SJSA1 (cell line): ENCODE data around the gene SIGLEC9. TPM values are rescaled to one million over a fixed set of nuclear protein-coding genes. Genes with fewer than 3 reads are reported as not detected.
"Not testable (repeated sequence)": the region's sequence is repeated elsewhere in the genome, so short reads cannot be mapped to it uniquely, and the experiment has no call there.

Experiments
- DNase-seq, 2 experiments: peaks; one replicate each; pipeline ENCODE4 v3.0.0-alpha.2; 2015 to 2020; ENCODE audit warnings: low spot score in 2 of 2, low read depth in 1 of 2
- H3K27ac ChIP-seq: fragments of 250-450 bp; sonication (Bioruptor Pico); 2 replicates; pipeline ENCODE4 v1.5.1; 2020; ENCODE audit warnings: mild to moderate bottlenecking, moderate library complexity
- H3K27me3 ChIP-seq: fragments of 250-450 bp; sonication (Bioruptor Pico); replicated peaks from 2 replicates; pipeline ENCODE4 v1.5.1; 2020; ENCODE audit warnings: mild to moderate bottlenecking, moderate library complexity
- H3K36me3 ChIP-seq: fragments of 250-450 bp; sonication (Bioruptor Pico); 2 replicates; pipeline ENCODE4 v1.5.1; 2020; ENCODE audit warnings: mild to moderate bottlenecking
- H3K4me1 ChIP-seq: fragments of 250-450 bp; sonication (Bioruptor Pico); replicated peaks from 2 replicates; pipeline ENCODE4 v1.6.1; 2021; ENCODE audit warnings: mild to moderate bottlenecking
- H3K4me3 ChIP-seq: fragments of 250-450 bp; sonication (Bioruptor Pico); 2 replicates; pipeline ENCODE4 v1.5.1; 2020; ENCODE audit warnings: mild to moderate bottlenecking
- H3K9me3 ChIP-seq: fragments of 250-450 bp; sonication (Bioruptor Pico); replicated peaks from 2 replicates; pipeline ENCODE4 v1.5.1; 2020; ENCODE audit warnings: mild to moderate bottlenecking
- total RNA-seq: library from RNA; depleted of rRNA; stranded (reverse); fragments of >200 nt; shearing (Covaris generic); gene quantifications from 2 replicates; pipeline ENCODE4 v1.2.3, GENCODE V29; 2014

Gene SIGLEC9
- total RNA-seq, 1 experiment from 2014 or later, result not detected

DNA sequence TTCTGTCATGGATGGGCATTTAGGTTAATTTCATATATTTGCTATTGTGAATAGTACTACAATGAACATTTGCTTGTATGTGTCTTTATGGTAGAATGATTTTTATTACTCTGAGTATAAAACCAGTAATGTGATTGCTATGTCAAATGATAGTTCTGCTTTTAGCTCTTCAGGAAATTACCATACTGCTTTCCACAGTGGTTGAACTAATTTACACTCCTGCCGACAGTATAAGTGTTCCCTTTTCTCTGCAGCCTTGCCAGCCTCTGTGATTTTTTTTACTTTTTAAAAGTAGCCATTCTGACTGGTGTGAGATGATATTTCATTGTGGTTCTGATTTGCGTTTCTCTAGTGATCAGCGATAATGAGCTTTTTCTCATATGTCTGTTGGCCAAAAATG, 23.9 kb downstream of the SIGLEC9 start:
- Histone ChIP-seq H3K27me3 (peaks cover 4% of the 10 kb centered on the region), H3K4me3 (no peak overlapping the region), H3K4me1 (no peaks in the 10 kb centered on the region), H3K27ac (no peak overlapping the region), H3K9me3 (no peaks in the 10 kb centered on the region), H3K36me3 (no peaks in the 10 kb centered on the region)
- no peak for DNase-seq

DNA sequence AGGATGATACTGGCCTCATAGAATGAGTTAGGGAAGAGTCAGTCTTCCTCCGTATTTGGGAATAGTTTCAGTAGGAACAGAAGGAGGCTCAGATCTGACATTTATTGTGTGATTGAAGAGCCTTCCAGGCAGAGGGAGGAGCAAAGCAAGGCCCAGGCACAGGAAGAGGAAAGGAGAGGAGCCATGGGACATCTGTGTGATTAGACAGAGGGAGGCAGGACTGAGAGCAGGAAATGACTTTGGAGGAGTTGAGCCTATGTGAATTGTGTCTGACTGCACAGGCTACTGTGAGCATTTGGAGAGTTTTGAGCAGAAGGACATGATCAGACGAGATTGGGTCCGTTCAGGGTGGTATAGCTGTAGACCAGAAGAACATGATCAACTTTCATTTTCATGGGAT, 25.9 kb downstream of the SIGLEC9 start:
- no peak overlapping the region for H3K4me3 ChIP-seq
- no peaks in the 10 kb centered on the region for H3K36me3 ChIP-seq
- DNase-seq, result no peak
- H3K27ac ChIP-seq, result no peak overlapping the region
- H3K9me3 ChIP-seq, result no peaks in the 10 kb centered on the region
- H3K27me3 ChIP-seq, result peaks cover 2% of the 10 kb centered on the region; the same call in 1 of the 2 replicates
- H3K4me1 ChIP-seq, result no peaks in the 10 kb centered on the region

DNA sequence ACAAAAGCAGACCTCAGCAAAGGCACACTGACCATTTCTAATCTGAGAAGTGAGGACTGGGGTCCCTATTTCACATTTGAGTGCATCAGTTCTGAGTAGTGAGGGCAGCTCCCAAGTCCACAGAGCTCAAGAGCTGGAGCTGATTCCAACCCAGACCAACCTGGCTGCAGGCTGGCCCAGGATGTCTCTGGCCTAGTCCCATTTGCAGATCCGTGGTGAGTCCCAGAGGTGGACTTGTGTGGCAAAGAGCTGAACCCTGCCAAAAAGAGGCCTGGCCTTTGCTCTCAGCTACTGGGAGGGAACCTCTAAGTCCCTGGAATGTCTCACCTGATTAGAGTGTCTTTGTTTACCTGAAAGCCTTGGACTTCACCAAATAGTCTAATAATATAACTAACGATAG, 32.0 kb downstream of the SIGLEC9 start:
- Histone ChIP-seq H3K36me3 (no peaks in the 10 kb centered on the region), H3K4me1 (no peaks in the 10 kb centered on the region), H3K4me3 (no peak overlapping the region), H3K27ac (no peak overlapping the region), H3K27me3 (peaks cover 2% of the 10 kb centered on the region), H3K9me3 (no peaks in the 10 kb centered on the region)
- no peak for DNase-seq

- Histone ChIP-seq H3K27me3 (peaks cover 2% of the 10 kb centered on the region), H3K4me1 (no peaks in the 10 kb centered on the region), H3K9me3 (no peaks in the 10 kb centered on the region), H3K27ac (no peak overlapping the region), H3K36me3 (no peaks in the 10 kb centered on the region), H3K4me3 (no peak overlapping the region)
- no peak for DNase-seq
Observed at GRCh38 chr19:51157265-51157664, 32.6 kb downstream of the SIGLEC9 start.

DNA sequence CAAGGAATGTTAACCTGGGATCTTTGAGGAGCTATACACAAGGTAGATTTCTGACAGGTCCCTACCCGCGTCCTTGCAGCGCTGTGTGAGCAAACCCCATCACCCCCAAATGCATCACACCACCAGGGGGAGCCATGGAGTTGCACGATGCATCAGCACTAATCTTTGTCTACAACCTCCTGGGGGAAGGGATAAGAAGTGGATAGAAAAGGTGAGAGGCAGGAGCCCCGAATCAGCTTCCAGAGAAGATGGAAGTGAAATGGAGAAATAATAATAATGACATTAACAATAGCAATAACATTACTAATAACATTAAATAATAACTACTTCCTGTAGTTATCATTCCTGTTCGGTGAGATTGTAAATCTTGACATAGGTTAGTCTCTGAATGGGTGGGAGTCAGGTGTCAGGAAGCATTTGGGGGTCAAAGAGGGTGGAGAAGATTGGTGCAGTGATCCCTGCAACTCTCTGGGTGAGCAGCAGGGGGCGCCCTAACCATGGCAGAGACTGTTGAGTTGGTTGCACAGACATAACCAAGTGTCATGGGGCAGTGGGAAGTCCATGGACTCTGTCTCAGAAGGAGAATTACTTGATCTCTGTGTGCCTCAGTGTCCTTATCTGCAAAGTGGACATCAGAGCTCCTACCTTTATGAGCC, 33.9 kb downstream of the SIGLEC9 start:
- Histone ChIP-seq H3K4me1 (no peaks in the 10 kb centered on the region), H3K4me3 (no peak overlapping the region), H3K27me3 (peaks cover 5% of the 10 kb centered on the region), H3K36me3 (no peaks in the 10 kb centered on the region), H3K27ac (no peak overlapping the region), H3K9me3 (no peaks in the 10 kb centered on the region)
- DNase-seq, result peak in 1 of 2 experiments; percentile 5

DNA sequence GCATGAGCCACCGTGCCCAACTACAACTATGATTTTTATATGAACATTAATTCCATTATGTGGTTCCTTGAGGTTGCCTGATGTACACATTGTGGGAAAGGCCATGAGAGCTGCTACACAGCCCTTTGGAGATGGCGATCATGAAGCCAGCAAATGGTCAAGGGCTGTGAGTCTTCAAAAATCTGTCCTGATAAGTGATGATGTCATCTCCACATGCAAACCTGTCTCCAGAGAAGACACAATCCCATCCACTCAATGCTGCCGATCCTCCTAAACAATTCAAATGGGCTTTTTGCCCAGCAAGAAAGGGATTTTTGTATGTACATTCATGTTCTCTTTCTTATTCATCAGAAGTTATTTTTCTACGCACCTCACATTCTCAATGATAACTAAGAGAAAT, 35.0 kb downstream of the SIGLEC9 start:
- no peak for DNase-seq
- H3K27ac ChIP-seq, result no peak overlapping the region
- no peaks in the 10 kb centered on the region for H3K4me1 ChIP-seq
- peaks cover 10% of the 10 kb centered on the region for H3K27me3 ChIP-seq
- H3K36me3 ChIP-seq, result no peaks in the 10 kb centered on the region
- no peaks in the 10 kb centered on the region for H3K9me3 ChIP-seq
- H3K4me3 ChIP-seq, result no peak overlapping the region

GRCh38 chr19:51161266-51161665, 36.6 kb downstream of the SIGLEC9 start:
- H3K4me3 ChIP-seq, result no peak overlapping the region
- peaks cover 16% of the 10 kb centered on the region for H3K27me3 ChIP-seq
- no peaks in the 10 kb centered on the region for H3K36me3 ChIP-seq
- DNase-seq, result no peak
- H3K27ac ChIP-seq, result no peak overlapping the region
- no peaks in the 10 kb centered on the region for H3K4me1 ChIP-seq
- no peaks in the 10 kb centered on the region for H3K9me3 ChIP-seq

GRCh38 chr19:51161867-51162496, 37.3 kb downstream of the SIGLEC9 start:
- H3K27ac ChIP-seq, result no peak overlapping the region
- DNase-seq, result no peak
- no peaks in the 10 kb centered on the region for H3K36me3 ChIP-seq
- no peaks in the 10 kb centered on the region for H3K9me3 ChIP-seq
- no peak overlapping the region for H3K4me3 ChIP-seq
- H3K4me1 ChIP-seq, result no peaks in the 10 kb centered on the region
- H3K27me3 ChIP-seq, result peaks cover 19% of the 10 kb centered on the region

DNA sequence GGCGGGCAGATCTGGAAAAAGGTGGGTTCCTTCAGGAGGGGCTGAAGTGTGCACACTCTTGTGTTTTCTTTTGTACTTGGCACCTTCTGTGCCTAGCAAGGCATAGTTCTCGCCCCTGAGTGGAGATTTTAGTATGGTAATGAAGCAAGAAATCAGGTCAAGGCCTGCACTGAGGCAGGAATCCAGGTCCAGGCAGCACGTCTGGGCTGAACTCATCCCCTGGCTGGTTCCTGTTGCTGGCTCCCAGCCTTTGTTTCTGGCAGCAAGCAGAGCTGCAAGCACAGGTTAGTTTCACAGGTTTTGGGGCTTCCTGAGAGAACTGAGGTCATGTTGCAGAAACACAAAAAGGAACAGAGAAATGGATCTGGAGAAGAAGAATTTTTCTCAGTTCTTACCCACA, 38.6 kb downstream of the SIGLEC9 start:
- Histone ChIP-seq H3K36me3 (no peaks in the 10 kb centered on the region), H3K27ac (no peak overlapping the region), H3K27me3 (peaks cover 19% of the 10 kb centered on the region), H3K4me3 (no peak overlapping the region), H3K4me1 (no peaks in the 10 kb centered on the region), H3K9me3 (no peaks in the 10 kb centered on the region)
- DNase-seq, result no peak

DNA sequence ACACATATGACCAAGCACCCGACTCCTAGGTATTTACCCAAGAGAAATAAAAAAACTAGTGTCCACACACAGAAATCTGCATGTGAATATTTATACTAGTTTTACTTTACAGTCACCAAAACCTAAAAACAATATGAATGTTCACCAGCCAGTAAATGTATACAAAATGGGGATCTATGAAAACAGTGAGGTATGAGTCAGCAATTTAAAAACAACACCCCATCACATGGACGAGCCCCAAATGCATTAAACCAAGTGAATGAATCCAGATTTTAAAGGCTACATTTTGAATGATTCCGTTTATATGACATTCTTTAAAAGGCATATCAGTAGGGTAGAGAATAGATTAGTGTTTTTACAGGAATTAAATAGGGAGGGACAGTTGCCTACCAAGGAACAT, 39.5 kb downstream of the SIGLEC9 start:
- Histone ChIP-seq H3K27ac (no peak overlapping the region), H3K27me3 (peaks cover 19% of the 10 kb centered on the region), H3K4me3 (no peak overlapping the region), H3K4me1 (no peaks in the 10 kb centered on the region), H3K36me3 (no peaks in the 10 kb centered on the region), H3K9me3 (no peaks in the 10 kb centered on the region)
- no peak for DNase-seq

GRCh38 chr19:51166846-51167490, 42.3 kb downstream of the SIGLEC9 start:
- DNase-seq, result no peak
- Histone ChIP-seq H3K27me3 (peaks cover 32% of the 10 kb centered on the region), H3K4me3 (no peak overlapping the region), H3K4me1 (no peaks in the 10 kb centered on the region), H3K27ac (no peak overlapping the region), H3K36me3 (no peaks in the 10 kb centered on the region), H3K9me3 (no peaks in the 10 kb centered on the region)

- H3K9me3 ChIP-seq, result no peaks in the 10 kb centered on the region
- peaks cover 28% of the 10 kb centered on the region for H3K27me3 ChIP-seq
- no peak overlapping the region for H3K4me3 ChIP-seq
- no peaks in the 10 kb centered on the region for H3K36me3 ChIP-seq
- no peak overlapping the region for H3K27ac ChIP-seq
- H3K4me1 ChIP-seq, result no peaks in the 10 kb centered on the region
- no peak for DNase-seq
Observed at GRCh38 chr19:51168564-51169282, 44.0 kb downstream of the SIGLEC9 start.

DNA sequence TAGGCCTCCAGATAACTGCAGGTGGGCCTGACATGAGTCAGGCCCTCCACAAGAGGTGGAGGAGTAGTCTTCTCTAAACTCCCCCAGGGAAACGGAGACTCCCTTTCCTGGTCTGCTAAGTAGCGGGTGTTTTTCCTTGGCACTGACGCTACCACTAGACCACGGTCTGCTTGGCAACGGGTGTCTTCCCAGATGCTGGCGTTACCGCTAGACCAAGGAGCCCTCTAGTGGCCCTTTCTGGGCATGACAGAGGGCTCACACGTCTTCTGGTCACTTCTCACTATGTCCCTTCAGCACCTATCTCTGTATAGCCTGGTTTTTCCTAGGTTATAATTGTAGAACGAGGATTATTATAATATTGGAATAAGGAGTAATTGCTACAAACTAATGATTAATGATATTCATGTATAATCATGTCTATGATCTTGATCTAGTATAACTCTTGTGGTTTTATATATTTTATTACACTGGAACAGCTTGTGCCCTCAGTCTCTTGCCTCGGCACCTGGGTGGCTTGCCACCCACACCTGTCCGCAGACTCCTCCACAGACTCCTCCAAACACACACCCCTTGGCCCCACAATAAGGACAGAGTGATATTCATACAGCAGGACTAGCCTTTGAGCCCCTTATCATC, 44.7 kb downstream of the SIGLEC9 start:
- not testable (repeated sequence) for H3K9me3 ChIP-seq, H3K4me3 ChIP-seq, H3K36me3 ChIP-seq, H3K4me1 ChIP-seq, H3K27ac ChIP-seq
- peak; percentile 38 to 69 for DNase-seq
- peaks cover 22% of the 10 kb centered on the region for H3K27me3 ChIP-seq
